Suprapubic skin (tissue), 4 donors: ENCODE data around the gene CAMK1D. TPM values are rescaled to one million over a fixed set of nuclear protein-coding genes. Genes with fewer than 3 reads are reported as not detected.
A peak's percentile ranks its signal among the peaks of the same experiment; 100 is the strongest.

ENCODE experiments used
- DNase-seq, 2 donors: peaks; one replicate each; pipeline ENCODE4 v3.0.0-alpha.2; 2019; ENCODE audit warnings: low spot score in 2 of 2
- H3K27ac ChIP-seq: fragments of 200-600 bp; sonication (generic); one replicate; pipeline ENCODE4 v1.5.1; 2019
- H3K27me3 ChIP-seq: fragments of 200-600 bp; sonication (generic); one replicate; pipeline ENCODE4 v1.5.1; 2019
- H3K36me3 ChIP-seq: fragments of 200-600 bp; sonication (generic); one replicate; pipeline ENCODE4 v1.5.1; 2019
- H3K4me1 ChIP-seq: fragments of 200-600 bp; sonication (generic); one replicate; pipeline ENCODE4 v1.5.1; 2019
- H3K4me3 ChIP-seq: fragments of 200-600 bp; sonication (generic); one replicate; pipeline ENCODE4 v1.5.1; 2019; ENCODE audit warnings: mild to moderate bottlenecking
- H3K9me3 ChIP-seq: fragments of 200-600 bp; sonication (generic); one replicate; pipeline ENCODE4 v1.5.1; 2019
- EP300 ChIP-seq: sonication (generic); formaldehyde crosslinking; IDR thresholded peaks from one replicate; pipeline ENCODE4 v1.6.1; 2017; ENCODE audit warnings: antibody characterized with exemption
- POLR2A ChIP-seq, 2 donors: fragments of 450-650 bp; IDR thresholded peaks; one replicate each; pipeline ENCODE4 v1.6.1; 2017; ENCODE audit warnings: antibody characterized with exemption in 2 of 2, mild to moderate bottlenecking in 2 of 2, moderate library complexity in 2 of 2
- POLR2AphosphoS5 ChIP-seq, 3 donors: sonication (generic); formaldehyde crosslinking; IDR thresholded peaks; one replicate each; pipeline ENCODE4 v1.6.1; 2017; ENCODE audit warnings: antibody characterized with exemption in 3 of 3
- WGBS: methylation state at CpG from one replicate; pipeline ENCODE4 v1.1.5; 2018; 5-methylcytosine and 5-hydroxymethylcytosine counted together
- total RNA-seq, 4 donors: library from RNA; depleted of rRNA; stranded (reverse); fragments of >200 nt; gene quantifications; one replicate each; pipeline ENCODE4 v1.1.0, GENCODE V29; 2016
- TF ChIP-seq, protein P1 (sequence below), 2 donors: fragments of 200-600 bp in 1 of 2; fragments of 450-650 bp in 1 of 2; sonication (generic) in 1 of 2; IDR thresholded peaks; one replicate each; pipeline ENCODE4 v1.5.1; 2016 to 2019; ENCODE audit warnings: antibody characterized with exemption in 2 of 2, mild to moderate bottlenecking in 1 of 2, moderate library complexity in 1 of 2

The CAMK1D gene
- total RNA-seq, 4 donors from 2014 or later = 26.4 to 31.3 (median 30.2) TPM

- WGBS = 62% methylated on average over 6 of the region's 6 CpGs
Observed at GRCh38 chr10:12396567-12396966, 47.2 kb downstream of the CAMK1D start.

DNA sequence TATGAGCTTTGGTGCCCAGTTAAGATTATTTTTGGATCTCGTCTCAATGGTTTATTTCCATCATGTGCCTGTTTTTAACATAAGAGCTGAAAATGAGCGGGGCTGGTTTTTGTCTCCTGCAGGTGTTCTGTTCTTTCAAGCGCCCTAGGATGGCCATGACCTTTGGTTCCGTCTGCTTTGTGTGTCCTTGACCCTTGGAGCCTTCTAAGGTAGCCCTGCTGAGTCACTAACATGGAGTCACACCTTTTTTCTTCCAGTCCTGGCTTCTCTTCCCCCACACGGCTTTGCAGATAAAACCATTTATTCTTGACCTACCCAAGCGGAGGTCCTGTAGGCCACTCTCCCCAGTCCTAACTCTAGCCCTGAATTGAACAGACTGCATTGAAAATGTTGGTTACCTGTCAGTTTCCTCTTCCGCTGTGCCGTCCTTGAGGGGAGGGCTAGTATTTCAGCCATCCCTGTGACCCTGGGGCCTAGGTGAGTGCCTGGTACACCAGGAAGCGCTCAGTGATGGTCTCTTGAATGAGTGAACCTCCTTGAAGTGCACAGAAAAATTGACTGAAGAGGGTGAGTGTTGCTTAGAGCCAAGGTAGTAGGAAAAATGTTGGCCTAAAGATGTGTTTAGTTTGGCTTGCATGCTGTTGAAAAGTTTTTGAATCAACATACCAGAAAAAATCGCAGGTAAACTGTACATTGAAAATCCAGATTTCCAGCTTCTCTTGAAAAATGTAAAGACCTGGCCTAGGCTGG is 48.0 kb downstream of the CAMK1D start:
- Histone ChIP-seq H3K27me3 (no peaks in the 10 kb centered on the region), H3K36me3 (no peaks in the 10 kb centered on the region)
- WGBS = 85% methylated on average over 10 of the region's 10 CpGs

More at GRCh38 chr10:12396567-12396966, 47.2 kb downstream of the CAMK1D start:
- H3K9me3 ChIP-seq = no peaks in the 10 kb centered on the region
- H3K4me3 ChIP-seq = no peak overlapping the region
- H3K27ac ChIP-seq = no peak overlapping the region
- no peaks in the 10 kb centered on the region for H3K4me1 ChIP-seq
- TF ChIP-seq POLR2AphosphoS5 (IDR thresholded peaks at IDR 0.05) = no peak
- TF ChIP-seq, protein P1, sequence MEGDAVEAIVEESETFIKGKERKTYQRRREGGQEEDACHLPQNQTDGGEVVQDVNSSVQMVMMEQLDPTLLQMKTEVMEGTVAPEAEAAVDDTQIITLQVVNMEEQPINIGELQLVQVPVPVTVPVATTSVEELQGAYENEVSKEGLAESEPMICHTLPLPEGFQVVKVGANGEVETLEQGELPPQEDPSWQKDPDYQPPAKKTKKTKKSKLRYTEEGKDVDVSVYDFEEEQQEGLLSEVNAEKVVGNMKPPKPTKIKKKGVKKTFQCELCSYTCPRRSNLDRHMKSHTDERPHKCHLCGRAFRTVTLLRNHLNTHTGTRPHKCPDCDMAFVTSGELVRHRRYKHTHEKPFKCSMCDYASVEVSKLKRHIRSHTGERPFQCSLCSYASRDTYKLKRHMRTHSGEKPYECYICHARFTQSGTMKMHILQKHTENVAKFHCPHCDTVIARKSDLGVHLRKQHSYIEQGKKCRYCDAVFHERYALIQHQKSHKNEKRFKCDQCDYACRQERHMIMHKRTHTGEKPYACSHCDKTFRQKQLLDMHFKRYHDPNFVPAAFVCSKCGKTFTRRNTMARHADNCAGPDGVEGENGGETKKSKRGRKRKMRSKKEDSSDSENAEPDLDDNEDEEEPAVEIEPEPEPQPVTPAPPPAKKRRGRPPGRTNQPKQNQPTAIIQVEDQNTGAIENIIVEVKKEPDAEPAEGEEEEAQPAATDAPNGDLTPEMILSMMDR (IDR thresholded peaks at IDR 0.05) = no peak
- no peak for TF ChIP-seq EP300
- no peak for TF ChIP-seq POLR2A (IDR thresholded peaks at IDR 0.05)
- DNase-seq = peak in 1 of 2 donors; percentile 32
- H3K27me3 ChIP-seq = no peaks in the 10 kb centered on the region
- no peaks in the 10 kb centered on the region for H3K36me3 ChIP-seq

DNA sequence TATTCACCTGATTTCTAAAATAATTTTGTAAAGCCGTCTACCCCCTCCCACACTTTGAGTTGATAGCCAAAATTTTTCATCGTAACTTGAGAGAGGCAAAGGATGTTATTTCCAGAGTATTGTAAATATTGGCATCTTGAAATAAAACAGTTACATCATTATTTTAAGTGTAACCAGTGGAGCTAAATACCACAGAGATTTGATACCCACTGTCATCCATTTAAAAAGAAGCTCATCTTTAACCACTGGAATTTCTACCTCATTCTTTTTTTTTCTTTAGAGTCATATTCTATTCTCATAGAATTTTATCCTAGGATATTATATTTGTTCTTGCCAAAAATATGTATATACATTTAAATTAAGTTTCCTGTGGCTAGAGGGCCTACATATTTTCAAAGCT is 48.6 kb downstream of the CAMK1D start:
- H3K27me3 ChIP-seq = no peaks in the 10 kb centered on the region
- H3K36me3 ChIP-seq = no peaks in the 10 kb centered on the region
- H3K4me1 ChIP-seq = no peaks in the 10 kb centered on the region
- no peak overlapping the region for H3K4me3 ChIP-seq
- no peaks in the 10 kb centered on the region for H3K9me3 ChIP-seq
- WGBS = 81% methylated on average over 2 of the region's 2 CpGs
- H3K27ac ChIP-seq = no peak overlapping the region
- TF ChIP-seq, protein P1 (IDR thresholded peaks at IDR 0.05) = no peak
- TF ChIP-seq POLR2A (IDR thresholded peaks at IDR 0.05) = no peak
- no peak for TF ChIP-seq EP300
- TF ChIP-seq POLR2AphosphoS5 (IDR thresholded peaks at IDR 0.05) = no peak
- peak in 1 of 2 donors; percentile 32 for DNase-seq

More for the DNA sequence above, 48.0 kb downstream of the CAMK1D start:
- Histone ChIP-seq H3K4me3 (no peak overlapping the region), H3K27ac (no peak overlapping the region), H3K9me3 (no peaks in the 10 kb centered on the region), H3K4me1 (no peaks in the 10 kb centered on the region)
- peak in 1 of 2 donors; percentile 34 for DNase-seq
- TF ChIP-seq POLR2A (IDR thresholded peaks at IDR 0.05) = no peak
- TF ChIP-seq POLR2AphosphoS5 (IDR thresholded peaks at IDR 0.05) = no peak
- no peak for TF ChIP-seq EP300
- TF ChIP-seq, protein P1 (IDR thresholded peaks at IDR 0.05) = no peak

GRCh38 chr10:12400266-12400931 is 51.1 kb downstream of the CAMK1D start:
- peak in 1 of 2 donors; percentile 31 for DNase-seq
- Histone ChIP-seq H3K4me1 (no peaks in the 10 kb centered on the region), H3K27me3 (no peaks in the 10 kb centered on the region), H3K9me3 (no peaks in the 10 kb centered on the region), H3K27ac (no peak overlapping the region), H3K36me3 (no peaks in the 10 kb centered on the region), H3K4me3 (no peak overlapping the region)
- 87% methylated on average over 11 of the region's 11 CpGs for WGBS
- TF ChIP-seq, protein P1 (IDR thresholded peaks at IDR 0.05) = no peak
- TF ChIP-seq POLR2AphosphoS5 (IDR thresholded peaks at IDR 0.05) = no peak
- no peak for TF ChIP-seq POLR2A (IDR thresholded peaks at IDR 0.05)
- TF ChIP-seq EP300 = no peak

DNA sequence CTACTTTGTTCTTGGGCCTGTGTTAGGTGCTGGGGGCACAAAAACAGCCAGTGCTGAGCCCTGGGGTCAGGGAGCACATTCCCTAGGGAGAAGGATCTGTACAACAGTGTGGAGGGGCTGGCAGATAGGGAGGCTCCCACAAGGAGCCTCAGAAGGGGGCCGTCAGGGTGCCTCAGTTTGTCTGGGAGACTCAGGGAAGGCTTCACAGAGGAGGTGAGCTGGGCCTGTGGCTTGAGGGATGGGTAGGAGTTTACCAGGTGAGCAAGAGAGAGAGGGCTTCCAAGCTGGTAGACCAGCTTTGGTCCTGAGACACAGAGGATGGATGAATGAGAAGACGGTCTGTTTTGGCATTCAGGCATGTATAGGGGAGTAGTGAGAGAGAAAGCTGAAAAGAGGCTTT is 52.1 kb downstream of the CAMK1D start:
- no peak overlapping the region for H3K27ac ChIP-seq
- no peaks in the 10 kb centered on the region for H3K4me1 ChIP-seq
- H3K27me3 ChIP-seq = no peaks in the 10 kb centered on the region
- H3K36me3 ChIP-seq = no peaks in the 10 kb centered on the region
- TF ChIP-seq, protein P1 (IDR thresholded peaks at IDR 0.05) = no peak
- WGBS = 97% methylated on average over 2 of the region's 2 CpGs
- no peak overlapping the region for H3K4me3 ChIP-seq
- peak in 1 of 2 donors; percentile 45 for DNase-seq
- no peaks in the 10 kb centered on the region for H3K9me3 ChIP-seq
